ENCODE measurements around the gene OBSCN.

OBSCN gene
- long read RNA-seq, partial matches to known transcripts, result 1 of 1 reads
- long read RNA-seq, other reads (novel, unspliced or antisense), result 0 of 1 reads

GRCh38 chr1:228207851-228208821, at the start of gene OBSCN:
Gene OBSCN (plus strand): TSS chr1:228208044. CDS start chr1:228211784, 3,740 bp downstream.
- Histone ChIP-seq H3K4me3 (replicated peaks; ENCODE audit: insufficient read depth, low read length) (no peak within 1 kb of the TSS), H3K27me3 (ENCODE audit: insufficient read depth, poor library complexity, severe bottlenecking) (no peaks in the 10 kb centered on the region), H3K27ac (replicated peaks) (no peak within 1 kb of the TSS)
- TF ChIP-seq, protein P1, sequence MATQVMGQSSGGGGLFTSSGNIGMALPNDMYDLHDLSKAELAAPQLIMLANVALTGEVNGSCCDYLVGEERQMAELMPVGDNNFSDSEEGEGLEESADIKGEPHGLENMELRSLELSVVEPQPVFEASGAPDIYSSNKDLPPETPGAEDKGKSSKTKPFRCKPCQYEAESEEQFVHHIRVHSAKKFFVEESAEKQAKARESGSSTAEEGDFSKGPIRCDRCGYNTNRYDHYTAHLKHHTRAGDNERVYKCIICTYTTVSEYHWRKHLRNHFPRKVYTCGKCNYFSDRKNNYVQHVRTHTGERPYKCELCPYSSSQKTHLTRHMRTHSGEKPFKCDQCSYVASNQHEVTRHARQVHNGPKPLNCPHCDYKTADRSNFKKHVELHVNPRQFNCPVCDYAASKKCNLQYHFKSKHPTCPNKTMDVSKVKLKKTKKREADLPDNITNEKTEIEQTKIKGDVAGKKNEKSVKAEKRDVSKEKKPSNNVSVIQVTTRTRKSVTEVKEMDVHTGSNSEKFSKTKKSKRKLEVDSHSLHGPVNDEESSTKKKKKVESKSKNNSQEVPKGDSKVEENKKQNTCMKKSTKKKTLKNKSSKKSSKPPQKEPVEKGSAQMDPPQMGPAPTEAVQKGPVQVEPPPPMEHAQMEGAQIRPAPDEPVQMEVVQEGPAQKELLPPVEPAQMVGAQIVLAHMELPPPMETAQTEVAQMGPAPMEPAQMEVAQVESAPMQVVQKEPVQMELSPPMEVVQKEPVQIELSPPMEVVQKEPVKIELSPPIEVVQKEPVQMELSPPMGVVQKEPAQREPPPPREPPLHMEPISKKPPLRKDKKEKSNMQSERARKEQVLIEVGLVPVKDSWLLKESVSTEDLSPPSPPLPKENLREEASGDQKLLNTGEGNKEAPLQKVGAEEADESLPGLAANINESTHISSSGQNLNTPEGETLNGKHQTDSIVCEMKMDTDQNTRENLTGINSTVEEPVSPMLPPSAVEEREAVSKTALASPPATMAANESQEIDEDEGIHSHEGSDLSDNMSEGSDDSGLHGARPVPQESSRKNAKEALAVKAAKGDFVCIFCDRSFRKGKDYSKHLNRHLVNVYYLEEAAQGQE (IDR thresholded peaks at IDR 0.05; ENCODE audit: insufficient replicate concordance, low read depth), result no peak
- TF ChIP-seq, protein P2, sequence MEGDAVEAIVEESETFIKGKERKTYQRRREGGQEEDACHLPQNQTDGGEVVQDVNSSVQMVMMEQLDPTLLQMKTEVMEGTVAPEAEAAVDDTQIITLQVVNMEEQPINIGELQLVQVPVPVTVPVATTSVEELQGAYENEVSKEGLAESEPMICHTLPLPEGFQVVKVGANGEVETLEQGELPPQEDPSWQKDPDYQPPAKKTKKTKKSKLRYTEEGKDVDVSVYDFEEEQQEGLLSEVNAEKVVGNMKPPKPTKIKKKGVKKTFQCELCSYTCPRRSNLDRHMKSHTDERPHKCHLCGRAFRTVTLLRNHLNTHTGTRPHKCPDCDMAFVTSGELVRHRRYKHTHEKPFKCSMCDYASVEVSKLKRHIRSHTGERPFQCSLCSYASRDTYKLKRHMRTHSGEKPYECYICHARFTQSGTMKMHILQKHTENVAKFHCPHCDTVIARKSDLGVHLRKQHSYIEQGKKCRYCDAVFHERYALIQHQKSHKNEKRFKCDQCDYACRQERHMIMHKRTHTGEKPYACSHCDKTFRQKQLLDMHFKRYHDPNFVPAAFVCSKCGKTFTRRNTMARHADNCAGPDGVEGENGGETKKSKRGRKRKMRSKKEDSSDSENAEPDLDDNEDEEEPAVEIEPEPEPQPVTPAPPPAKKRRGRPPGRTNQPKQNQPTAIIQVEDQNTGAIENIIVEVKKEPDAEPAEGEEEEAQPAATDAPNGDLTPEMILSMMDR (IDR thresholded peaks at IDR 0.05; ENCODE audit: insufficient read depth, low read length), result no peak
- no peak for TF ChIP-seq GABPA (IDR thresholded peaks at IDR 0.05; ENCODE audit: low read depth)
- TF ChIP-seq POLR2AphosphoS5 (IDR thresholded peaks at IDR 0.05; ENCODE audit: low read depth), result no peak
- TF ChIP-seq SPI1 (IDR thresholded peaks at IDR 0.05; ENCODE audit: borderline replicate concordance, low read depth), result no peak
- no peak for DNase-seq (ENCODE audit: low read depth in 1 of 2, low spot score in 1 of 2)

DNA sequence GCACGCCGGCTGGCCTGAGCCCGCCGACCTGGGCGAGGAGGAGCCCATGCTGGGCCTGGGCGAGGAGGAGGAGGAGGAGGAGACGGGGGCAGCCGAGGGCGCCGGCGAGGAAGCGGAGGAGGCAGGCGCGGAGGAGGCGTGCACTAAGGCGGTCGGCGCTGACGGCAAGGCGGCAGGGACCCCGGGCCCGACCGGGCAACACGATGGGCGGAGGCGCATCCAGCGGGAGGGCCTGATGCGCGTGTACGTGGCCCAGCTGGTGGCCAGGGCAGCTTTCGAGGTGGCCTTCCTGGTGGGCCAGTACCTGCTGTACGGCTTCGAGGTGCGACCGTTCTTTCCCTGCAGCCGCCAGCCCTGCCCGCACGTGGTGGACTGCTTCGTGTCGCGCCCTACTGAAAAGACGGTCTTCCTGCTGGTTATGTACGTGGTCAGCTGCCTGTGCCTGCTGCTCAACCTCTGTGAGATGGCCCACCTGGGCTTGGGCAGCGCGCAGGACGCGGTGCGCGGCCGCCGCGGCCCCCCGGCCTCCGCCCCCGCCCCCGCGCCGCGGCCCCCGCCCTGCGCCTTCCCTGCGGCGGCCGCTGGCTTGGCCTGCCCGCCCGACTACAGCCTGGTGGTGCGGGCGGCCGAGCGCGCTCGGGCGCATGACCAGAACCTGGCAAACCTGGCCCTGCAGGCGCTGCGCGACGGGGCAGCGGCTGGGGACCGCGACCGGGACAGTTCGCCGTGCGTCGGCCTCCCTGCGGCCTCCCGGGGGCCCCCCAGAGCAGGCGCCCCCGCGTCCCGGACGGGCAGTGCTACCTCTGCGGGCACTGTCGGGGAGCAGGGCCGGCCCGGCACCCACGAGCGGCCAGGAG, 49.5 kb upstream of the OBSCN start:
- no peak for DNase-seq (ENCODE audit: low read depth in 1 of 2, low spot score in 1 of 2)
- H3K4me3 ChIP-seq (replicated peaks; ENCODE audit: insufficient read depth, low read length), result no peak overlapping the region
- no peaks in the 10 kb centered on the region for H3K27me3 ChIP-seq (ENCODE audit: insufficient read depth, poor library complexity, severe bottlenecking)
- no peak for TF ChIP-seq POLR2AphosphoS5 (IDR thresholded peaks at IDR 0.05; ENCODE audit: low read depth)
- no peak for TF ChIP-seq GABPA (IDR thresholded peaks at IDR 0.05; ENCODE audit: low read depth)
- TF ChIP-seq, protein P1 (IDR thresholded peaks at IDR 0.05; ENCODE audit: insufficient replicate concordance, low read depth), result no peak
- TF ChIP-seq, protein P2 (IDR thresholded peaks at IDR 0.05; ENCODE audit: insufficient read depth, low read length), result no peak
- TF ChIP-seq SPI1 (IDR thresholded peaks at IDR 0.05; ENCODE audit: borderline replicate concordance, low read depth), result no peak
- no peak overlapping the region for H3K27ac ChIP-seq (replicated peaks)

DNA sequence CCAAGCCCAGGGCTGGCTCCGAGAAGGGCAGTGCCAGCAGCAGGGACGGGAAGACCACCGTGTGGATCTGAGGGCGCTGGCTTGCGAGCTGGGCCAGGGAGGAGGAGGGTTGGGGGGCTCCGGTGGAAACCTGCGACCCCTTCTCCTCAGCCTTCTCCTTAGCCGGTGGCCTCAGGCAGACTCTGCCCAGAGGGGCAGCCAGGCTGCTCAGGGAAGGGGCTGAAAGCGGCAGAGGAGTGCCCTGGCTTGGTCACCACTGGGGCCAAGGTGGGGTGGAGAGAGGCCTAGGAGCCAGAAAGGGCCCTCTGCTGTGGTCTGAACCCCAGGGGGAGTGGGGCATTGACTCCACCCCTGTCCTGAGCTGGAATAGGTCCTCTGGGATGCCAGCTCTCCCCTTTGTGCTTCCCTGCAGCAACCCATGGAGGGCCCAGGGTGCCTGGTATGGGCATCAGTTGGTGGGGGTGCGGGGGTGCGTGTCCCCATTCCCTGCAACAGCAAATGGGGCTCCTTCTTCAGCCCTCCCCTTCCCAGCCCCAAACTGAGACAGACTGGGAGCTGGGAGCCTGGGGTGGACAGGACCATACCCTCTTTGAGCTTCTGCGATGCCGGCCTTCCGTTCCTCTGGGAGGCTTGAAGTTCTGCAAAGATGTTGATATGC, 48.7 kb upstream of the OBSCN start:
- no peak for DNase-seq (ENCODE audit: low read depth in 1 of 2, low spot score in 1 of 2)
- Histone ChIP-seq H3K27me3 (ENCODE audit: insufficient read depth, poor library complexity, severe bottlenecking) (no peaks in the 10 kb centered on the region), H3K27ac (replicated peaks) (no peak overlapping the region), H3K4me3 (replicated peaks; ENCODE audit: insufficient read depth, low read length) (no peak overlapping the region)
- TF ChIP-seq SPI1 (IDR thresholded peaks at IDR 0.05; ENCODE audit: borderline replicate concordance, low read depth) (no peak), POLR2AphosphoS5 (IDR thresholded peaks at IDR 0.05; ENCODE audit: low read depth) (no peak), GABPA (IDR thresholded peaks at IDR 0.05; ENCODE audit: low read depth) (no peak)
- TF ChIP-seq, protein P1 (IDR thresholded peaks at IDR 0.05; ENCODE audit: insufficient replicate concordance, low read depth), result no peak
- TF ChIP-seq, protein P2 (IDR thresholded peaks at IDR 0.05; ENCODE audit: insufficient read depth, low read length), result no peak

Measured in HL-60 (cell line).